Uterus (tissue), 4 donors: Measurements from ENCODE around the gene MAD1L1. TPM values are rescaled to one million over a fixed set of nuclear protein-coding genes. Genes with fewer than 3 reads are reported as not detected.

ENCODE experiments used
- DNase-seq, 2 donors: peaks; one replicate each; pipeline ENCODE4 v3.0.0-alpha.2; 2019 to 2020
- H3K27ac ChIP-seq, 2 donors: fragments of 200-600 bp; sonication (generic); 1 replicate in 1 of 2; 2 replicates in 1 of 2; pipeline ENCODE4 v1.5.1; 2016 to 2018
- H3K27me3 ChIP-seq, 2 donors: fragments of 200-600 bp; sonication (generic); one replicate each; pipeline ENCODE4 v1.5.1; 2018 to 2019; ENCODE audit warnings: control low read depth in 1 of 2
- H3K36me3 ChIP-seq, 2 donors: fragments of 200-600 bp; sonication (generic); one replicate each; pipeline ENCODE4 v1.5.1; 2019; ENCODE audit warnings: control low read depth in 1 of 2
- H3K4me1 ChIP-seq, 2 donors: fragments of 200-600 bp; sonication (generic); one replicate each; pipeline ENCODE4 v1.5.1; 2018 to 2019; ENCODE audit warnings: control low read depth in 1 of 2
- H3K4me3 ChIP-seq, 2 donors: fragments of 200-600 bp; sonication (generic); 1 replicate in 1 of 2; 2 replicates in 1 of 2; pipeline ENCODE4 v1.5.1; 2018 to 2019; ENCODE audit warnings: mild to moderate bottlenecking in 1 of 2
- H3K9me3 ChIP-seq, 2 donors: fragments of 200-600 bp; sonication (generic); one replicate each; pipeline ENCODE4 v1.5.1; 2019; ENCODE audit warnings: control low read depth in 1 of 2
- CTCF ChIP-seq, 4 experiments: fragments of 200-600 bp in 2 of 4; fragments of 450-650 bp in 2 of 4; sonication (generic) in 2 of 4; IDR thresholded peaks; one replicate each; pipeline ENCODE4 v1.5.1; 2016 to 2019; ENCODE audit warnings: antibody characterized with exemption in 4 of 4, mild to moderate bottlenecking in 2 of 4, moderate library complexity in 1 of 4
- POLR2A ChIP-seq, 2 donors: fragments of 450-650 bp; IDR thresholded peaks; one replicate each; pipeline ENCODE4 v1.6.1; 2016; ENCODE audit warnings: antibody characterized with exemption in 2 of 2, mild to moderate bottlenecking in 1 of 2, moderate library complexity in 1 of 2
- intact Hi-C: fragments of 100-400 bp; cut with DNase I; formaldehyde crosslinking; loops from one replicate; pipeline ENCODE4 v1.15.1; 2023; ENCODE audit warnings: low total_unique reads
- microRNA-seq: library from miRNA; unstranded; fragments of <30 nt; microRNA quantifications from one replicate; pipeline ENCODE4, GENCODE V29; 2016; ENCODE audit warnings: borderline microRNAs expressed, borderline replicate concordance
- small RNA-seq: library from RNA; depleted of rRNA; stranded (forward); fragments of <200 nt; gene quantifications from one replicate; pipeline ENCODE3, GENCODE V24; 2016
- total RNA-seq, 4 donors: library from RNA; depleted of rRNA in 3 of 4; stranded (reverse); fragments of >200 nt in 3 of 4; gene quantifications; one replicate each; pipeline versions ENCODE4 v1.1.0 to v1.2.4, GENCODE V29; 2014 to 2023
- donor health status: DM: yes; HTN: yes; CAD: no.

The MAD1L1 gene
- total RNA-seq, 4 donors from 2014 or later = 13.3 to 37.4 (median 33.1) TPM

DNA sequence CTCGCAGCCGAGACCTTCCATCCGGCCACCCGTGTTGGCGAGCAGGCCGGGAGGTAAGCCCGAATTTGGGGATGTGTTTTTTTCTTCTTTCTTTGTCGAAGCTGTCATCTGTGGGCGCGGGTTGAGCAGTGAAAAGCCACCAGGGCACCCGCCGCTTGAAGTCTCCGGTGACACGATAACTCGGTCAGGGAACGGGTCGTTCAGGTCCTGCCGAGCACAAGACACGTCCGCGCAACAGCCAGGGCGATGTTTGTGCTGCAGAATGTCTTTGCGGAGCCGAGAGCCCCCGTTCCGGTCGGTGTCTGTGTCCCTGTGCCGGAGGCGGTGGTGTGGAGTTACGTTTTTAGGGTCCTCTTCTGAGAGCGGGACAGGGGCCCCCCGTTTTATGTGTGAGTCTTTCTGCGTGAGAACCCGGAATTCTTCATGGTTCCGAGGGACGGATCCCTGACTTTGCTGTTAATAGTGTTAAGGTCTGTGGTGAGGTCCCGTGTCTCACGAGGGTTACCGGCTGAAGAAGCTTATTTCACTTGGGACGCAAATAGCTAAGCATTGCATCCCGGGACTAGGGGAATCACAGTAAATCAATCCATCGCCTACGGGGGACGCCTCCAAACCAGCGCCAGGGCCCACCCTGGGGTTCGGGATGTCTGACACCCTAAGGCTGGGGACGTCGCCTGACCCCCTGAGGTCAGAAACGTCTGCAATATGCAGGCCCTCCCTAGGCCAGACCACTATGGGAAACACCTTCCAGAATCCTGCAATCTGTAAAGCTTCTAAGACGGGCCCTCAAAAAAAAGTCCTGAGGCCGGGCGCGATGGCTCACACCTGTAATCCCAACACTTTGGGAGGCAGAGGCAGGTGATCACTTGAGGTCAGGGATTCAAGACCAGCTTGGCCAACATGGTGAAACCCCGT is 463.2 kb downstream of the MAD1L1 start:
- H3K4me1 ChIP-seq = no peaks in the 10 kb centered on the region
- no peak overlapping the region for H3K27ac ChIP-seq
- H3K27me3 ChIP-seq = no peaks in the 10 kb centered on the region
- TF ChIP-seq CTCF (IDR thresholded peaks at IDR 0.05) = no peak
- TF ChIP-seq POLR2A (IDR thresholded peaks at IDR 0.05) = no peak
- no peak overlapping the region for H3K4me3 ChIP-seq
- no peaks in the 10 kb centered on the region for H3K9me3 ChIP-seq
- intact Hi-C loops = no loop called here
- no peaks in the 10 kb centered on the region for H3K36me3 ChIP-seq
- DNase-seq = no peak

DNA sequence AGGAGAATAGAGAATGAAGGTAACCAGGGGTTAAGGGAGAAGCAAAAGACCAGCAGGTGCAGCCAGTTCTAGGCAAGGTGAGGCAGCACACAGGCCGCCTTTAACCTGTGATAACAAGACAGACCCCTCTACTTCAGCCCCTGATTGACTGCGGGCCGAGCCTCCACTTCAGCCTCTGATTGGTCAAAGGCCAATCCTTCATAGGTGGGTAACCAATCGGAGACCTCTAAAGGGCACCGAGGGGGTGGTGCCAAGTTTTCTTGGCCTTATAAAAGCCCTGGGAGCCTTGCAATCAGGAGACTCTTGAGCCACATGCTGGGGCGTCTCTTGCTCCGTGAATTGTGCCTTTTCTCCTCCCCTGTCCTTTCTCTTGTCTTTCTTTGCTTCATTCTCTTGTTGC is 463.9 kb downstream of the MAD1L1 start:
- no peak for DNase-seq
- TF ChIP-seq POLR2A (IDR thresholded peaks at IDR 0.05) (no peak), CTCF (IDR thresholded peaks at IDR 0.05) (no peak)
- H3K36me3 ChIP-seq = no peaks in the 10 kb centered on the region
- H3K4me3 ChIP-seq = no peak overlapping the region
- H3K9me3 ChIP-seq = peaks cover 0 to 6% of the 10 kb centered on the region in 2 donors
- H3K4me1 ChIP-seq = no peaks in the 10 kb centered on the region
- H3K27ac ChIP-seq = no peak overlapping the region
- H3K27me3 ChIP-seq = no peaks in the 10 kb centered on the region
- intact Hi-C loops = no loop called here

DNA sequence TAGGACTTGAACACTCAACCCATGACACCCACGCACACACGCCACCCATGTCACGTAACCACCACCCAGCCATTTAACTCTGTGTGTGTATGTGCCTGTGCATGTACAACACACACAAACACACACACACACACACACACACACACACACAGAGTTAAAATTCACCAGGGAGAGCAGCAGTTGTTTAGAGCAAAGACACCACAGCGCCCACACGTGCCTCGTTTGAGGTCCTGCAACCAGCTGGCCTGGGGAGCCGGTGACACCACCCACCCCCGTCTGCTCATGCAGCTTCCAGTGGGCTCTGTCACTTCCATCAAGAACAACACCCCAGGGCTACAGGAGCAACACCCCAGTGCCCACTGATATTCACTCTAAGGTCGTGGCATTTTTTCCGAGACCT is 465.2 kb downstream of the MAD1L1 start:
- Histone ChIP-seq H3K4me3 (no peak overlapping the region), H3K27ac (no peak overlapping the region), H3K27me3 (no peaks in the 10 kb centered on the region), H3K4me1 (no peaks in the 10 kb centered on the region), H3K9me3 (peaks cover 0 to 15% of the 10 kb centered on the region in 2 donors), H3K36me3 (no peaks in the 10 kb centered on the region)
- intact Hi-C loops = no loop called here
- no peak for TF ChIP-seq POLR2A (IDR thresholded peaks at IDR 0.05)
- no peak for TF ChIP-seq CTCF (IDR thresholded peaks at IDR 0.05)
- DNase-seq = no peak

Small RNAs within 50 kb of the gene (microRNA-seq; reads per million reads assigned to microRNA genes)
- gene MIR4655 = not detected
- not detected for gene MIR6836

Small RNAs within 50 kb of the gene (small RNA-seq; reads per million reads assigned to genes)
- gene MIR4655 = not detected

Other genes with a start within 250 kb of the MAD1L1 start
- gene MRM2, start 9.3 kb upstream of the MAD1L1 start, total RNA-seq = 10 to 100 TPM in 2 of 4 donors, 1 to 10 TPM in 2; 2.1 to 29.4 (median 12.8) TPM
- gene NUDT1, start 9.3 kb upstream of the MAD1L1 start, total RNA-seq = 10 to 100 TPM in 1 of 4 donors, 1 to 10 TPM in 2, not detected in 1; 2.4 to 13.1 (median 7.6) TPM
- gene SNX8, start 81.5 kb upstream of the MAD1L1 start, total RNA-seq = 10 to 100 TPM in 3 of 4 donors, under 1 TPM in 1; 0.29 to 75.3 (median 30.5) TPM
- gene EIF3B, start 121.9 kb upstream of the MAD1L1 start, total RNA-seq = 100 to 1,000 TPM in 2 of 4 donors, 10 to 100 TPM in 2; 67.6 to 155 (median 95.2) TPM
- gene CHST12, start 170.7 kb upstream of the MAD1L1 start, total RNA-seq = 10 to 100 TPM in 1 of 4 donors, 1 to 10 TPM in 3; 5.6 to 30.5 (median 8.3) TPM
- not detected for gene GRIFIN, start 243.5 kb upstream of the MAD1L1 start, total RNA-seq